PFSK-1 (cell line): ENCODE measurements around the gene ALOX15B.

Experiments
- FOXP2 ChIP-seq: optimal IDR thresholded peaks from 2 replicates; pipeline ENCODE3; 2011; ENCODE audit warnings: borderline replicate concordance, control low read depth, inconsistent platforms; ENCODE audit not compliant: insufficient read depth; ENCODE audit errors: extremely low read length, extremely low read depth
- POLR2AphosphoS5 ChIP-seq: IDR thresholded peaks from 2 replicates; pipeline ENCODE4 v1.6.1; 2012; ENCODE audit warnings: low read depth, mild to moderate bottlenecking, control low read depth, low read length, moderate library complexity
- REST ChIP-seq, 2 experiments: IDR thresholded peaks; 2 replicates each; pipeline versions ENCODE4 v1.6.1 to v1.8.0; 2011 to 2012; ENCODE audit warnings: low read depth in 2 of 2, low read length in 2 of 2, control low read depth in 1 of 2, inconsistent platforms in 1 of 2, mild to moderate bottlenecking in 1 of 2, moderate library complexity in 1 of 2; ENCODE audit not compliant: insufficient read depth in 1 of 2
- SIN3A ChIP-seq: IDR thresholded peaks from 2 replicates; pipeline ENCODE4 v1.6.1; 2012; ENCODE audit warnings: mild to moderate bottlenecking, low read length, moderate library complexity, borderline replicate concordance; ENCODE audit not compliant: insufficient read depth
- TAF1 ChIP-seq: IDR thresholded peaks from 2 replicates; pipeline ENCODE4 v1.6.1; 2012; ENCODE audit warnings: low read length, control low read depth, borderline replicate concordance; ENCODE audit not compliant: insufficient read depth

GRCh38 chr17:8072729-8073461, 34.0 kb downstream of the ALOX15B start:
- TF ChIP-seq POLR2AphosphoS5: no peak
- no peak for TF ChIP-seq SIN3A
- no peak for TF ChIP-seq TAF1
- TF ChIP-seq REST (IDR thresholded peaks at IDR 0.05; ENCODE audit: insufficient read depth in 1 of 2, low read depth in 2 of 2, low read length in 2 of 2): no peak
- TF ChIP-seq FOXP2: no peak
